GM12875 (cell line): ENCODE data around the gene LMNA.

Experiments used
- H3K4me3 ChIP-seq: one replicate; pipeline ENCODE4 v1.5.1; 2011; ENCODE audit warnings: low read depth, low read length, control low read depth
- TF ChIP-seq, protein P1 (sequence below): IDR thresholded peaks from 2 replicates; pipeline ENCODE4 v1.5.1; 2011; ENCODE audit warnings: low read depth, mild to moderate bottlenecking, control low read depth, inconsistent platforms, low read length, moderate library complexity, borderline replicate concordance; ENCODE audit not compliant: insufficient read depth

Gene LMNA

DNA sequence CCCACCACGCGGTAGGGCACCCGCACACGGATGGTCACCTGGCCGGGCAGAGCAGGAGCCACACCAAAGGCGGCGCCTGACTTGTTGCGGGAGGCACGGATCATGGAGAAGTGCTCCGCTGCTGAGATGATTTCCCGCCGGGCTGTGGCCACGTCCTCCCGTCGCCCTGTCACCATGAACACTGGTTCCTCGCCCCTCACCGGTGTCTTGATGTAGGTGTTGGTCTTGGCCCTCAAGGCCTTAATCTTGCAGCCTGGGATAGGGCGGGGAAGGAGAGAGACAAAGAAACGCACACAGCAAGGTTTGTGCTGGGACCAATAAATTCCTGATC, 37.1 kb upstream of the LMNA start:
- no peak overlapping the region for H3K4me3 ChIP-seq
- TF ChIP-seq, protein P1, sequence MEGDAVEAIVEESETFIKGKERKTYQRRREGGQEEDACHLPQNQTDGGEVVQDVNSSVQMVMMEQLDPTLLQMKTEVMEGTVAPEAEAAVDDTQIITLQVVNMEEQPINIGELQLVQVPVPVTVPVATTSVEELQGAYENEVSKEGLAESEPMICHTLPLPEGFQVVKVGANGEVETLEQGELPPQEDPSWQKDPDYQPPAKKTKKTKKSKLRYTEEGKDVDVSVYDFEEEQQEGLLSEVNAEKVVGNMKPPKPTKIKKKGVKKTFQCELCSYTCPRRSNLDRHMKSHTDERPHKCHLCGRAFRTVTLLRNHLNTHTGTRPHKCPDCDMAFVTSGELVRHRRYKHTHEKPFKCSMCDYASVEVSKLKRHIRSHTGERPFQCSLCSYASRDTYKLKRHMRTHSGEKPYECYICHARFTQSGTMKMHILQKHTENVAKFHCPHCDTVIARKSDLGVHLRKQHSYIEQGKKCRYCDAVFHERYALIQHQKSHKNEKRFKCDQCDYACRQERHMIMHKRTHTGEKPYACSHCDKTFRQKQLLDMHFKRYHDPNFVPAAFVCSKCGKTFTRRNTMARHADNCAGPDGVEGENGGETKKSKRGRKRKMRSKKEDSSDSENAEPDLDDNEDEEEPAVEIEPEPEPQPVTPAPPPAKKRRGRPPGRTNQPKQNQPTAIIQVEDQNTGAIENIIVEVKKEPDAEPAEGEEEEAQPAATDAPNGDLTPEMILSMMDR, result no peak

DNA sequence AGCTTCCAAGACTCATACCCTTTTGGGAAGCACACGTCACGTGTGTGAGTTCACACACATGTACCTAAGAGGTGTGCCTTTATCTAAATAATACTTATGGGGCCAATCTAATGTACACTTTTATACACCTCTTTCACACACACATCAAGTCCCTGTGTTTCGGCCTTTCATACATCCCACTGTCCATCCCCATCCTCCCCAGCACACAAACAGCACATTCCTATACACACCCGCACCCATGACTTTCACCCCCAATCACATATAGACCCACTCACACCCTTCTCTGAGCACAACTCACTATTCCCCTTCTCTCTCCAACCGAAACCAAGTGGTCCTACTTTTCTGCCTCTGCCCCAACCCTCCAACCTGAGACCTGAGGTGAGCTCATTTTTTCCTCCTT, 35.8 kb upstream of the LMNA start:
- TF ChIP-seq, protein P1, result no peak
- H3K4me3 ChIP-seq, result no peak overlapping the region

DNA sequence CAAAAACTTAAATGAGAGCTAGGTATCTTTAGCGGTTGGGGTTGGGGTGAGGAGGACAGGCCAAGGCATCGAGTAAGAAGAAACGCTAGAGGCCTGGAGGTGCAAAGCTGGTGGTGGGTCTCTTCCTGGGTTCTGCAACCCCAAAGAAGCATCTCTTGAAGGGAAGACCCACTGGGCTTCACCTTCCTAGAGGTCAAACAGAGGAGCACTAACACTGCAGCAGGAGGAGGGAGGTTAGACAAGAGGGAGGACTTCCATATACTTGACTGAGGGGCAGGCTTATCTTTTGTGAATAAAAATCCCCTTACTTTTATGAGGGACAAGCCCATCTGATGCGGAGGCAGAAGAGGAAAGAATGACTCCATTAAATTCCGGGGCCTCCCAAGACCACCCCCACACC, 34.7 kb upstream of the LMNA start:
- TF ChIP-seq, protein P1, result no peak
- no peak overlapping the region for H3K4me3 ChIP-seq

DNA sequence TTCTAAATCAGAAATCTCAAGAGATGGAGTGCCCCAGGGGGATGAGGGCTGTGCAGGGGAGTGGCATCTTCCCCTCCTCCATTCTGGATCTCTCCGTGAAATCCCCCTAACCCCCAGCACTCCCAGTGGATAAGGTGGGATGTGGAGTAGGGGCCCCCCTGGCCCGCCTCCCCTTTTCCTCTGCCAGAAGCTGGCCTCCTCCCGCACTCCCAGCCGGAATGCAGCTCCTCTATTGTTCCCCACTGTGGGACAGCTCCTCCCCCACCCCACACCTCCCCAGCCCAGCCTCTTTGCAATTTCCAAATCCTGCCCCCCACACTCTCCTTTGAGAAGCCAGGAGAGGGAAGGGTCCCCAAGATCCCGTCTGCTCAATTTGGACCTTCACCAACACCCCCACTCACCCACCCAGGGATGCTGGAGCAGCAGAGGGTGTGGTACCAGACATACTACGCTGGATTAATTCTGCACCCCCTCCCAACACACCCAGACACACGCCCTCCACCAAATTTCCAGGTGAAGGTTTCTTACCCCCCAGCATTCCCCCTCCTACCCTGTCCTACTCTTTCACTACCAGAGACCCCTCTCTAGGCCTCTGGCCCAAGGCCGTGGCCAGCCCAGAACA, 34.2 kb upstream of the LMNA start:
- no peak overlapping the region for H3K4me3 ChIP-seq
- TF ChIP-seq, protein P1, result no peak

DNA sequence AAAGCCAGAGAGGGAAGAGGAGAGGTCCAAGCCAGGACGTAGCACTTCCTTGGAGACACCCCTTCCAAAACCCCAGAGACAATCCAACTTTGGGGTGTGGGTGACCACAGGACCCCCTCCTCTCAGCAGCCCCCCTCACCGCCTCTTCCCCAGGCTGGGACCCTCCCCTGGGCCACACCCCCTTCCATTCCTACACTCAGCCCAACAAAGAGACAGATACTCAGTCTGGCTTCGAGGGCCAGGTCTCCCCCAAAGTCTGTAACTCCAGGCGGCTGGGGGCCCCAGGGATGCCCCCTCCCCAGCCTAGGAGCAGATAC, 33.7 kb upstream of the LMNA start:
- TF ChIP-seq, protein P1, result no peak
- H3K4me3 ChIP-seq, result no peak overlapping the region

DNA sequence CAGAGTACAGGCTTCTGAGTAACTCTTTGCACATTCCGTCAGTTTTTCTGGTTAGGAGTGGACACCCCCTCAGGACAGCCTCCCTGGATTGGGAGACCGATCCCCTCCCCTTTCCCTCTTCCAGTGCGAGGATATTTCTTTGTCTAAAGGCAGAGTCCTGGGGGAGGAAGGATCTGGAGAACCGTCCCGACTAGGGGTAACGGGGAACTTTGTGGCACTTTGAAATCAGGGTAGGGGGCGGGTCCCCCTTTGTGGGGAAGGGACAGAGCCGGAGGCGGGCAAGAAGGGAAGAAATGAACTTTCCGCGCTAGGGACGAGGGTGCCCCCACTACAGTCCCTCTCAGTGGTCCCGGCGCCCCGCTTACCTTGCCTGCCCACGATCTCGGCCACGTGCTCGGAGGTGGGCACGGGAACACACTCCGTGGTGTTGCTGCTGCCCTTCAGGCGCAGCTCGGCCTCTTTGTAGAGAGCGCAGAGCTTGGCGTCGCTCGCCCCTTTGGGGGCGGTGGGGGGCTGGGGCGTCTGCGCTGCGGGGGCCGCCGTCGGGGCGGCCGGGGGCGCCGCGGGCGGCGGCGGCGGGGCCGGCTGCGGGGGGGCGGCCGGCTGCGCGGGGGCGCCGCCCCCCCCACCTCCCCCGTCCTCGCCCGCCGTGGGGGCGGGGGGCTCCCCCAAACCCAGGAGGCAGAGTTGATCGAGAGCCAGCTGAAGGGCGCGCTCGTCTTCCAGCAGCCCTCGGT, 33.2 kb upstream of the LMNA start:
- H3K4me3 ChIP-seq, result peak overlapping the region; percentile 69
- TF ChIP-seq, protein P1, result no peak

DNA sequence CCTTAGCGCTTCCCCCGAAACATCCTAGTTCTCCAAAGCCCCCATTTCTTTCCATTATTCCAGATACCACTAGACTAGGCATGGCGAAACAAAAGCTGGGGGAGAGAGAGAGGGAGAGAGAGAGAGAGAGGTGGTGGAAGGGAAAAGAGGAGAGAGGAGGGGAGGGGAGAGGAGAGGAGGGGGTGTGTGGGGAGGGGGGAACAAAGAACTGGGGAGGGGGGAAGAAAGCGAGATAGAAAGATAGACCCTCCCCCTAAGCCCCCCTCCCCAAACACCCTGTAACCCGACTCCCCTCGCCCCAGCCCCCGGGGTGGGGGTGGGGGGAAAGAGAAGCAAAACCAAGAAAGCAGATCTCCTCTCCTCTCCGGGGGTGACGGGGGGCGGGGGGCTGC, 32.6 kb upstream of the LMNA start:
- peak overlapping the region; percentile 69 for H3K4me3 ChIP-seq
- TF ChIP-seq, protein P1, result no peak
